Left ventricle myocardium inferior (tissue), 1 donor: ENCODE results near the gene SLC6A19. TPM values are rescaled to one million over a fixed set of nuclear protein-coding genes. Genes with fewer than 3 reads are reported as not detected.

ENCODE experiments used
- DNase-seq: peaks from one replicate; pipeline ENCODE4 v3.0.0-alpha.2; 2020
- H3K27ac ChIP-seq: fragments of 200-600 bp; replicated peaks from 2 replicates; pipeline ENCODE4 v1.8.0; 2021
- H3K27me3 ChIP-seq: fragments of 200-600 bp; 2 replicates; pipeline ENCODE4 v1.8.0; 2021; ENCODE audit warnings: low read depth
- H3K36me3 ChIP-seq: fragments of 200-600 bp; 2 replicates; pipeline ENCODE4 v1.8.0; 2021
- H3K4me1 ChIP-seq: fragments of 200-600 bp; 2 replicates; pipeline ENCODE4 v1.8.0; 2021
- H3K4me3 ChIP-seq: fragments of 200-600 bp; 2 replicates; pipeline ENCODE4 v1.8.0; 2021; ENCODE audit warnings: mild to moderate bottlenecking, moderate library complexity
- H3K9me3 ChIP-seq: fragments of 200-600 bp; replicated peaks from 2 replicates; pipeline ENCODE4 v1.8.0; 2021
- intact Hi-C: fragments of 100-400 bp; cut with micrococcal nuclease; formaldehyde crosslinking; loops from one replicate; pipeline ENCODE4 v1.11.0; 2022
- total RNA-seq: library from RNA; stranded (reverse); fragmentation: NEBNext Ultra II Directional; extraction: Animal tissue kit (Norgen Biotek cat#: 25700); gene quantifications from one replicate; pipeline ENCODE4 v1.2.1, GENCODE V29; 2021
- TF ChIP-seq, protein P1 (sequence below): fragments of 200-600 bp; IDR thresholded peaks from 2 replicates; pipeline ENCODE4 v1.8.0; 2021; ENCODE audit warnings: antibody characterized with exemption, mild to moderate bottlenecking, borderline replicate concordance
- donor health status: DM: no; HTN: yes; CAD: no; lungs with severe emphysema.

SLC6A19 gene
- total RNA-seq, 1 donor from 2014 or later = not detected

DNA sequence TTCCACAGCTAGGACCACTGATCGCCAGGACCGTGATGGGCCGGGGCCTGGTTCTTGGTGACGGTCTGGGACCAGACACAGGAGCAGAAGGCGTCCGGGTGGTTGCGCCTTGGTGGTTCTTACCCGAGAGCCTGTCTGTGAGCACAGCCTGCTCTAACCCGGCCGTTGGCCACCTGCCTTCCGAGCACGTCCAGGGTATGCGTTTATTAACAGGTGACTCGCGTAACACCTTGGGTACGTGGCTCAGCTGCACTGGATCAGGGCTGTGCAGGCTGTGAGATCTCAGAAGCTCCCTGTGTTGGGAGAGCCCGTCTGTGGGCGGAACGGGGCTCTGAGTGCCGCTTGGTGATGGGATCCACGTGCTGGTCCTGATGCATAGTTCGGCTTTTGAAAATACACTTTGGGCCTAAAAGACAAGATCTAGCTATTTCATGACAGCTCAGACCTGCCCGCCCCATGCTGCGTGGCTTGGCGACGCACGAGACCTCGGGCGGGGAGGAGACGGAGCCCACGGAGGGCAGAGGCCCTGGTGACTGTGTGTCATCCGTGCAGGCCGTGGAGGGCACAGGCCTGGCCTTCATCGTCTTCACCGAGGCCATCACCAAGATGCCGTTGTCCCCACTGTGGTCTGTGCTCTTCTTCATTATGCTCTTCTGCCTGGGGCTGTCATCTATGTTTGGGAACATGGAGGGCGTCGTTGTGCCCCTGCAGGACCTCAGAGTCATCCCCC lies 17.1 kb downstream of the SLC6A19 start:
- H3K36me3 ChIP-seq = no peaks in the 10 kb centered on the region
- H3K4me1 ChIP-seq = no peaks in the 10 kb centered on the region
- H3K4me3 ChIP-seq = no peak overlapping the region
- no peak for DNase-seq
- H3K27ac ChIP-seq = no peak overlapping the region
- H3K9me3 ChIP-seq = peaks cover 6% of the 10 kb centered on the region
- H3K27me3 ChIP-seq = peaks cover 65% of the 10 kb centered on the region
- TF ChIP-seq, protein P1, sequence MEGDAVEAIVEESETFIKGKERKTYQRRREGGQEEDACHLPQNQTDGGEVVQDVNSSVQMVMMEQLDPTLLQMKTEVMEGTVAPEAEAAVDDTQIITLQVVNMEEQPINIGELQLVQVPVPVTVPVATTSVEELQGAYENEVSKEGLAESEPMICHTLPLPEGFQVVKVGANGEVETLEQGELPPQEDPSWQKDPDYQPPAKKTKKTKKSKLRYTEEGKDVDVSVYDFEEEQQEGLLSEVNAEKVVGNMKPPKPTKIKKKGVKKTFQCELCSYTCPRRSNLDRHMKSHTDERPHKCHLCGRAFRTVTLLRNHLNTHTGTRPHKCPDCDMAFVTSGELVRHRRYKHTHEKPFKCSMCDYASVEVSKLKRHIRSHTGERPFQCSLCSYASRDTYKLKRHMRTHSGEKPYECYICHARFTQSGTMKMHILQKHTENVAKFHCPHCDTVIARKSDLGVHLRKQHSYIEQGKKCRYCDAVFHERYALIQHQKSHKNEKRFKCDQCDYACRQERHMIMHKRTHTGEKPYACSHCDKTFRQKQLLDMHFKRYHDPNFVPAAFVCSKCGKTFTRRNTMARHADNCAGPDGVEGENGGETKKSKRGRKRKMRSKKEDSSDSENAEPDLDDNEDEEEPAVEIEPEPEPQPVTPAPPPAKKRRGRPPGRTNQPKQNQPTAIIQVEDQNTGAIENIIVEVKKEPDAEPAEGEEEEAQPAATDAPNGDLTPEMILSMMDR = no peak
- intact Hi-C loops = no loop called here

DNA sequence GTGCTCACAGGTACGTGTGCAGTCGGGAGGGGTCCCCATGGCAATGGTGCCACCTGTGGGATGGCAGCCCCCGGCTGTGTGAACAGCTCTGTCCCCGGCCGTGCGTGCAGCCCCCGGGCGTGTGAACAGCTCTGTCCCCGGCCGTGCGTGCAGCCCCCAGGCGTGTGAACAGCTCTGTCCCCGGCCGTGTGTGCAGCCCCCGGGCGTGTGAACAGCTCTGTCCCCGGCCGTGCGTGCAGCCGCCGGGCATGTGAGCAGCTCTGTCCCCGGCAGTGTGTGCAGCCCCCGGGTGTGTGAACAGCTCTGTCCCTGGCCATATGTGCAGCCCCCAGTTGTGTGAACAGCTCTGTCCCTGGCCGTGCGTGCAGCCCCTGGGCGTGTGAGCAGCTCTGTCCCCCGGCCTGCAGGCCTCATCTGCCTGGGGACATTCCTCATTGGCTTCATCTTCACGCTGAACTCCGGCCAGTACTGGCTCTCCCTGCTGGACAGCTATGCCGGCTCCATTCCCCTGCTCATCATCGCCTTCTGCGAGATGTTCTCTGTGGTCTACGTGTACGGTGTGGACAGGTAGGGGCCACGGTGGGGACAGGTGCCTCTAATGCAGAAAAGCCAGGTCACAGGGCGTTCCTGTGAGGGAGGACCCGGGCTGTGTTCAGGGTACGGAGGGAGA lies 17.8 kb downstream of the SLC6A19 start:
- Histone ChIP-seq H3K36me3 (no peaks in the 10 kb centered on the region), H3K4me1 (no peaks in the 10 kb centered on the region), H3K9me3 (peaks cover 6% of the 10 kb centered on the region), H3K4me3 (no peak overlapping the region), H3K27ac (no peak overlapping the region), H3K27me3 (peaks cover 62% of the 10 kb centered on the region)
- no peak for DNase-seq
- intact Hi-C loops = no loop called here
- TF ChIP-seq, protein P1 = no peak

DNA sequence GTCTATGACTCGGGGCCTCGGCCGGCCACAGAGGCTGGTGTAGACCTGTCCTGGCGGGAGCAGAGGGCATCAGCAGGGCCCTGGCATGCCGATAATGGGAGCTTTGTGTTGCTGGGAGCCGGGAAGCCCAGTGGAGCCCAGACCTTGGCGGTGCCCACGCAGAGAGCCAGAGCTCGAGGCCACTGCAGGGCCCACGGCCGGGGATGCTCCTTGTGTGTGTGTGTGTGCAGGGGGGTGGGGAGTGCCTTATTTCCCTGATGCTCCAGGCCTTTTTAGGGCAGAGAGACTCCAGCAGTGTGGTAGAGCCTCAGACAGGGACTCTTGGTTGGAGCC lies 18.3 kb downstream of the SLC6A19 start:
- Histone ChIP-seq H3K4me1 (no peaks in the 10 kb centered on the region), H3K36me3 (no peaks in the 10 kb centered on the region), H3K9me3 (peaks cover 6% of the 10 kb centered on the region), H3K27me3 (peaks cover 64% of the 10 kb centered on the region), H3K27ac (no peak overlapping the region), H3K4me3 (no peak overlapping the region)
- intact Hi-C loops = no loop called here
- no peak for DNase-seq
- TF ChIP-seq, protein P1 = no peak

DNA sequence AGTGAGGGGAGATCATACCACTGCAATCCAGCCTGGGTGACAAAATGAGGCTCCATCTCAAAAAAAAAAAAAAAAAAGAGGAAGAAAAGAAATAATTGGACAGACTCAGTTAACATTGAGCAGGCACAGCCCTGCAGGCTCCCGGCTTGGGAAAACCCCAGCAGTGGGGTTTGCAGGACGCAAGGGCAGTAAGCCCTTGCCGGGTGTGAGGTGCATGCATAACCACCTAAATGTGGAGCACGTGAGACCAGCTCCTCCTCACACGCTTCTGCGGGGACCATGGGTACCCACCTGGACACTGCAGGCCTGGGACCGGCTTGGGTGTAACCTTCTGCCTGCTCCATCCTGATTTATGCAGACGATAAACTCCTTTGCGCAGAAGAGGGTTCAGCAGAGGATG lies 19.0 kb downstream of the SLC6A19 start:
- TF ChIP-seq, protein P1 = no peak
- no peaks in the 10 kb centered on the region for H3K4me1 ChIP-seq
- no peak overlapping the region for H3K27ac ChIP-seq
- peaks cover 6% of the 10 kb centered on the region for H3K9me3 ChIP-seq
- DNase-seq = no peak
- H3K27me3 ChIP-seq = peaks cover 64% of the 10 kb centered on the region
- no peak overlapping the region for H3K4me3 ChIP-seq
- intact Hi-C loops = no loop called here
- no peaks in the 10 kb centered on the region for H3K36me3 ChIP-seq

DNA sequence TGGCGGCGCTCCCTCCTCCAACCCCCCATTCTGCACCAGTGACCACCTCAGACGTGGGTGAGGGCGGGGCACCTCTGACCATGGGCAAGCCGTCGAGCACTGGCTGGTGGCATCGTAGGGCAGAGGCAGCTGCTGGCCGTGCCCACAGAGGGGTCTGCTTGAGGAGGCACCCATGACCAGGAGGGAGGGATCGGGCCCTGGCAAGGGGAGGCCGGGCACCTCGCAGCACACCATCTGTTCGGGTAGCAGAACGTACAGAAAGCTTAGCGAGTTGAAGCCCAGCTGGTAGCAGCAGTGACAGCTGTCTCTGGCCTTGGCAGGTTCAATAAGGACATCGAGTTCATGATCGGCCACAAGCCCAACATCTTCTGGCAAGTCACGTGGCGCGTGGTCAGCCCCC lies 19.4 kb downstream of the SLC6A19 start:
- no peak for DNase-seq
- H3K9me3 ChIP-seq = peaks cover 2% of the 10 kb centered on the region
- intact Hi-C loops = no loop called here
- H3K27me3 ChIP-seq = peaks cover 65% of the 10 kb centered on the region
- no peak overlapping the region for H3K27ac ChIP-seq
- no peaks in the 10 kb centered on the region for H3K4me1 ChIP-seq
- H3K36me3 ChIP-seq = no peaks in the 10 kb centered on the region
- TF ChIP-seq, protein P1 = no peak
- no peak overlapping the region for H3K4me3 ChIP-seq
